HT1080 (cell line): ENCODE measurements around the gene ATF6B. TPM values are rescaled to one million over a fixed set of nuclear protein-coding genes. Genes with fewer than 3 reads are reported as not detected.

Experiments used
- small RNA-seq: library from RNA; depleted of rRNA; stranded (forward); fragments of <200 nt; gene quantifications from one replicate; pipeline ENCODE3, GENCODE V24; 2014
- total RNA-seq: library from RNA; depleted of rRNA; stranded (reverse); fragments of >200 nt; shearing (Covaris generic); gene quantifications from 2 replicates; pipeline ENCODE4 v1.2.3, GENCODE V29; 2014; rRNA removed

ATF6B gene
- total RNA-seq, 1 experiment from 2014 or later = 22.6 TPM

Small RNAs within 50 kb of the gene (small RNA-seq; reads per million reads assigned to genes)
- not detected for gene RNA5SP206

Other genes starting within 250 kb of the ATF6B start
- 0.45 TPM in 1 of 2 replicates, not detected in the other for gene SLC44A4, start 249.2 kb downstream of the ATF6B start, total RNA-seq
- gene EHMT2, start 230.5 kb downstream of the ATF6B start, total RNA-seq = 56.7 and 57.5 TPM in 2 replicates
- 10.8 and 15.1 TPM in 2 replicates for gene ZBTB12, start 226.2 kb downstream of the ATF6B start, total RNA-seq
- 0.13 TPM in 1 of 2 replicates, not detected in the other for gene C2, start 200.5 kb downstream of the ATF6B start, total RNA-seq
- gene CFB, start 182.2 kb downstream of the ATF6B start, total RNA-seq = not detected in 2 replicates
- 109 and 116 TPM in 2 replicates for gene NELFE, start 169.3 kb downstream of the ATF6B start, total RNA-seq
- gene SKIC2, start 169.1 kb downstream of the ATF6B start, total RNA-seq = 31.4 and 39.0 TPM in 2 replicates
- 25.4 and 30.1 TPM in 2 replicates for gene DXO, start 156.1 kb downstream of the ATF6B start, total RNA-seq
- 0.40 TPM in 1 of 2 replicates, not detected in the other for gene C4A, start 146.2 kb downstream of the ATF6B start, total RNA-seq
- gene C4B, start 113.5 kb downstream of the ATF6B start, total RNA-seq = 0.27 and 1.2 TPM in 2 replicates
- gene CYP21A2, start 89.8 kb downstream of the ATF6B start, total RNA-seq = not detected in 2 replicates
- gene TNXB, start 18.9 kb downstream of the ATF6B start, total RNA-seq = 0.10 and 0.37 TPM in 2 replicates
- gene FKBPL, start 2.0 kb upstream of the ATF6B start, total RNA-seq = 10.4 and 10.5 TPM in 2 replicates
- gene PRRT1, start 23.7 kb upstream of the ATF6B start, total RNA-seq = 0.37 TPM in 1 of 2 replicates, not detected in the other
- 20.4 and 90.2 TPM in 2 replicates for gene PPT2, start 25.9 kb upstream of the ATF6B start, total RNA-seq
- gene EGFL8, start 36.3 kb upstream of the ATF6B start, total RNA-seq = 1.4 and 2.2 TPM in 2 replicates
- gene AGPAT1, start 47.8 kb upstream of the ATF6B start, total RNA-seq = 55.3 and 89.2 TPM in 2 replicates
- 44.9 and 56.0 TPM in 2 replicates for gene RNF5, start 50.2 kb upstream of the ATF6B start, total RNA-seq
- 1.3 TPM in 1 of 2 replicates, not detected in the other for gene AGER, start 56.0 kb upstream of the ATF6B start, total RNA-seq
- 28.9 and 31.4 TPM in 2 replicates for gene PBX2, start 62.0 kb upstream of the ATF6B start, total RNA-seq
- gene GPSM3, start 64.4 kb upstream of the ATF6B start, total RNA-seq = 59.9 and 80.6 TPM in 2 replicates
- gene NOTCH4, start 95.8 kb upstream of the ATF6B start, total RNA-seq = 1.1 and 2.7 TPM in 2 replicates
- gene TSBP1, start 243.7 kb upstream of the ATF6B start, total RNA-seq = not detected in 2 replicates